A549 (cell line): ENCODE data around the gene PTPRN2. TPM values are rescaled to one million over a fixed set of nuclear protein-coding genes. Genes with fewer than 3 reads are reported as not detected.

Experiments
- ATAC-seq, 2 experiments: fragments of 200-7000 bp in 1 of 2; fragments of >200 bp in 1 of 2; cut with Nextera tagmentation in 1 of 2; cut with Tn5 transposase in 1 of 2; 3 replicates each; pipeline versions ENCODE4 v1.8.0 to v1.9.1; 2018 to 2020; ENCODE audit warnings: mild to moderate bottlenecking in 1 of 2, moderate library complexity in 1 of 2
- CTCF ChIA-PET: fragments of 300-600 bp; sonication (Branson Sonifier 250); formaldehyde crosslinking; extraction: SDS; loops from one replicate; lab custom pipeline; 2021; ENCODE audit warnings: antibody characterized with exemption, inconsistent platforms; lab: Yijun Ruan, JAX
- POLR2A ChIA-PET: fragments of 350-600 bp; formaldehyde crosslinking; extraction: SDS; loops from one replicate; lab custom pipeline; 2021; ENCODE audit warnings: antibody characterized with exemption, inconsistent platforms; lab: Yijun Ruan, JAX
- DNase-seq, 2 experiments: peaks; one replicate each; pipeline versions ENCODE4 v3.0.0 to v3.0.0-alpha.2; 2011 to 2016; ENCODE audit warnings: low read depth in 1 of 2, low spot score in 1 of 2
- FAIRE-seq: peaks from 2 replicates; lab custom pipeline; 2011; peaks lifted over from hg19 to GRCh38; lab: Jason Lieb, UNC
- H3K27ac ChIP-seq, 2 experiments: fragments of >200 bp; sonication (Bioruptor Twin); formaldehyde crosslinking; 3 replicates each; pipeline ENCODE4 v1.5.1; 2016 to 2017
- H3K4me1 ChIP-seq: fragments of >200 bp; sonication (Bioruptor Twin); formaldehyde crosslinking; 3 replicates; pipeline ENCODE4 v1.6.1; 2016
- H3K4me2 ChIP-seq: fragments of >200 bp; sonication (Bioruptor Twin); formaldehyde crosslinking; 3 replicates; pipeline ENCODE4 v1.6.1; 2016
- H3K4me3 ChIP-seq: fragments of >200 bp; sonication (Bioruptor Twin); formaldehyde crosslinking; 3 replicates; pipeline ENCODE4 v1.5.1; 2016
- H3K9me3 ChIP-seq: fragments of >200 bp; sonication (Bioruptor Twin); formaldehyde crosslinking; 3 replicates; pipeline ENCODE4 v1.6.1; 2016
- CBX8 ChIP-seq: fragments of 200-600 bp; sonication (generic); IDR thresholded peaks from 2 replicates; pipeline ENCODE4 v1.6.1; 2016
- CEBPB ChIP-seq, 2 experiments: fragments of >200 bp in 1 of 2; sonication (Bioruptor Twin) in 1 of 2; formaldehyde crosslinking in 1 of 2; IDR thresholded peaks; 2 replicates each; pipeline ENCODE4 v1.6.1; 2012 to 2016
- E2F6 ChIP-seq: IDR thresholded peaks from 2 replicates; pipeline ENCODE4 v1.6.1; 2012; ENCODE audit warnings: low read depth, borderline replicate concordance
- EHF ChIP-seq: fragments of 250-450 bp; sonication (Bioruptor Pico); IDR thresholded peaks from 2 replicates; pipeline ENCODE4 v1.5.0; 2020; ENCODE audit warnings: mild to moderate bottlenecking
- EHMT2 ChIP-seq: fragments of 200-600 bp; sonication (generic); IDR thresholded peaks from 2 replicates; pipeline ENCODE4 v1.6.1; 2016; ENCODE audit warnings: antibody characterized with exemption, low read depth, mild to moderate bottlenecking, moderate library complexity
- ESRRA ChIP-seq: fragments of 150-350 bp; IDR thresholded peaks from 2 replicates; pipeline ENCODE4 v1.6.1; 2014; ENCODE audit warnings: mild to moderate bottlenecking, low read length, borderline replicate concordance
- FOSB ChIP-seq: fragments of 250-450 bp; sonication (Bioruptor Pico); IDR thresholded peaks from 2 replicates; pipeline ENCODE4 v1.5.0; 2020; ENCODE audit warnings: mild to moderate bottlenecking, moderate library complexity
- FOSL2 ChIP-seq, 2 experiments: fragments of 450-650 bp in 1 of 2; fragments of >200 bp in 1 of 2; sonication (Bioruptor Twin) in 1 of 2; formaldehyde crosslinking; IDR thresholded peaks; 2 replicates each; pipeline versions ENCODE4 v1.5.0 to v1.6.1; 2016 to 2020; ENCODE audit warnings: mild to moderate bottlenecking in 1 of 2, moderate library complexity in 1 of 2
- FOXS1 ChIP-seq: fragments of 250-450 bp; sonication (Bioruptor Pico); IDR thresholded peaks from 2 replicates; pipeline ENCODE4 v1.5.0; 2020; ENCODE audit warnings: mild to moderate bottlenecking, moderate library complexity
- GATA3 ChIP-seq: IDR thresholded peaks from 2 replicates; pipeline ENCODE4 v1.6.1; 2012; ENCODE audit warnings: borderline replicate concordance
- HDAC2 ChIP-seq: fragments of 200-600 bp; sonication (generic); IDR thresholded peaks from 2 replicates; pipeline ENCODE4 v1.6.1; 2016
- HEYL ChIP-seq: fragments of 250-450 bp; sonication (Bioruptor Pico); IDR thresholded peaks from 2 replicates; pipeline ENCODE4 v1.8.0; 2021; ENCODE audit warnings: mild to moderate bottlenecking, moderate library complexity
- HOXA7 ChIP-seq: fragments of 250-450 bp; sonication (Bioruptor Pico); IDR thresholded peaks from 2 replicates; pipeline ENCODE4 v1.5.0; 2020; ENCODE audit warnings: mild to moderate bottlenecking, moderate library complexity
- HOXB13 ChIP-seq: fragments of 250-450 bp; sonication (Bioruptor Pico); IDR thresholded peaks from 2 replicates; pipeline ENCODE4 v1.5.0; 2020; ENCODE audit warnings: low read depth, mild to moderate bottlenecking, moderate library complexity
- HOXB5 ChIP-seq: fragments of 250-450 bp; sonication (Bioruptor Pico); IDR thresholded peaks from 2 replicates; pipeline ENCODE4 v1.5.0; 2020; ENCODE audit warnings: mild to moderate bottlenecking, moderate library complexity
- JUN ChIP-seq, 2 experiments: fragments of >200 bp; sonication (Bioruptor Twin); formaldehyde crosslinking; IDR thresholded peaks; 2 replicates in 1 of 2; 3 replicates in 1 of 2; pipeline ENCODE4 v1.6.1; 2016 to 2017
- MAFK ChIP-seq: fragments of 450-650 bp; IDR thresholded peaks from 2 replicates; pipeline ENCODE4 v1.6.1; 2014; ENCODE audit not compliant: partially characterized antibody
- MYC ChIP-seq: IDR thresholded peaks from 2 replicates; pipeline ENCODE4 v1.6.1; 2012; ENCODE audit warnings: mild to moderate bottlenecking, inconsistent platforms, low read length, improper control_type of control experiment, borderline replicate concordance
- NPAS2 ChIP-seq: fragments of 250-450 bp; sonication (Bioruptor Pico); IDR thresholded peaks from 2 replicates; pipeline ENCODE4 v1.8.0; 2022; ENCODE audit warnings: mild to moderate bottlenecking, moderate library complexity, borderline replicate concordance
- PBX3 ChIP-seq: IDR thresholded peaks from 2 replicates; pipeline ENCODE4 v1.6.1; 2012
- PHF8 ChIP-seq: fragments of 200-600 bp; sonication (generic); IDR thresholded peaks from 2 replicates; pipeline ENCODE4 v1.6.1; 2016; ENCODE audit warnings: low read depth, mild to moderate bottlenecking, antibody characterized with exemption, moderate library complexity, borderline replicate concordance
- POLR2A ChIP-seq: IDR thresholded peaks from 2 replicates; pipeline ENCODE4 v1.6.1; 2012; ENCODE audit warnings: mild to moderate bottlenecking, low read length
- POLR2AphosphoS2 ChIP-seq: conservative IDR thresholded peaks from 2 replicates; pipeline ENCODE4 v1.6.1; 2012; ENCODE audit warnings: low read length, improper control_type of control experiment, inconsistent platforms
- RARB ChIP-seq: fragments of 250-450 bp; sonication (Bioruptor Pico); IDR thresholded peaks from 2 replicates; pipeline ENCODE4 v1.8.0; 2021; ENCODE audit warnings: mild to moderate bottlenecking, moderate library complexity
- RCOR1 ChIP-seq: fragments of 150-350 bp; IDR thresholded peaks from 2 replicates; pipeline ENCODE4 v1.6.1; 2014; ENCODE audit warnings: antibody characterized with exemption, low read length, low read depth
- RNF2 ChIP-seq: fragments of 200-600 bp; sonication (generic); IDR thresholded peaks from 2 replicates; pipeline ENCODE4 v1.6.1; 2016; ENCODE audit warnings: low read depth, mild to moderate bottlenecking, antibody characterized with exemption, moderate library complexity, borderline replicate concordance
- SREBF2 ChIP-seq: fragments of 450-650 bp; IDR thresholded peaks from 2 replicates; pipeline ENCODE4 v1.6.1; 2014; ENCODE audit warnings: mild to moderate bottlenecking, moderate library complexity
- TP53 ChIP-seq: fragments of 250-450 bp; sonication (Bioruptor Pico); IDR thresholded peaks from 2 replicates; pipeline ENCODE4 v1.5.0; 2021; ENCODE audit warnings: mild to moderate bottlenecking, moderate library complexity
- ZNF302 ChIP-seq: fragments of 250-450 bp; sonication (Bioruptor Pico); IDR thresholded peaks from 2 replicates; pipeline ENCODE4 v1.9.0; 2021; ENCODE audit warnings: inconsistent platforms, mild to moderate bottlenecking, moderate library complexity
- ZSCAN20 ChIP-seq: fragments of 250-450 bp; sonication (Bioruptor Pico); IDR thresholded peaks from 2 replicates; pipeline ENCODE4 v1.8.0; 2022; ENCODE audit warnings: mild to moderate bottlenecking, moderate library complexity
- WGBS: methylation state at CpG from one replicate; pipeline ENCODE4 v1.1.6; 2017; ENCODE audit errors: missing lambda C conversion rate; 5-methylcytosine and 5-hydroxymethylcytosine counted together
- polyA plus RNA-seq, 4 experiments: library from polyadenylated mRNA; depleted of rRNA in 3 of 4; stranded (reverse); fragments of >200 nt; fragmentation: RNase III in 1 of 4; extraction: RNeasy Plus Mini Kit Qiagen cat#74134 plus additional on column Dnase treatment in 1 of 4; gene quantifications; 2 replicates in 3 of 4; 3 replicates in 1 of 4; pipeline ENCODE4 v1.2.3, GENCODE V29; 2011 to 2017
- TF ChIP-seq, protein P1 (sequence below): fragments of 250-450 bp; sonication (Bioruptor Pico); IDR thresholded peaks from 2 replicates; pipeline ENCODE4 v1.5.0; 2020; ENCODE audit warnings: low read depth, mild to moderate bottlenecking, moderate library complexity

Gene PTPRN2
- polyA plus RNA-seq, 2 of the 4 experiments (the other 2 are of a cell fraction): 0.41 to 1.2 TPM

DNA sequence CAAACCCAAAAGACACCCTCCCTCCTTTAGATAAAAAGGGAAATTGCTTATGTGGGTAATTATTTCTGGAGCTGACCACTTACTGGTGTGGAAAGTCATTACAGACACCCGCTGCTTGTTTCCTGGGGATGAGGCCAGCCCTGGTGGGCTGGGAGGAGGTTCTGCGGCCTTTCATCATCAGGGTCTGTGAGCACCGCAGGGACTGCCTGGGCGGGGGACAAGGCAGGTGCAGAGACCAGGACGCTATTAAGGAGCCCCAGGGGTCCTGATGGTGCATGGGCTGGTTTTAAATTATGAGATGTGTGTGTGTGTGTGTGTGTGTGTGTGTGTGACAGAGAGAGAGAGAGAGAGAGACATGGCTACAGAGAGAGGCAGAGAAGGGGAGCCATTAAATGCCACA, 1079.6 kb downstream of the PTPRN2 start (continued):
- no peak for TF ChIP-seq PHF8
- TF ChIP-seq, protein P1, sequence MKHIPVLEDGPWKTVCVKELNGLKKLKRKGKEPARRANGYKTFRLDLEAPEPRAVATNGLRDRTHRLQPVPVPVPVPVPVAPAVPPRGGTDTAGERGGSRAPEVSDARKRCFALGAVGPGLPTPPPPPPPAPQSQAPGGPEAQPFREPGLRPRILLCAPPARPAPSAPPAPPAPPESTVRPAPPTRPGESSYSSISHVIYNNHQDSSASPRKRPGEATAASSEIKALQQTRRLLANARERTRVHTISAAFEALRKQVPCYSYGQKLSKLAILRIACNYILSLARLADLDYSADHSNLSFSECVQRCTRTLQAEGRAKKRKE (CRISPR knock-in tag): no peak
- no peak for TF ChIP-seq HOXA7 (CRISPR knock-in tag)

DNA sequence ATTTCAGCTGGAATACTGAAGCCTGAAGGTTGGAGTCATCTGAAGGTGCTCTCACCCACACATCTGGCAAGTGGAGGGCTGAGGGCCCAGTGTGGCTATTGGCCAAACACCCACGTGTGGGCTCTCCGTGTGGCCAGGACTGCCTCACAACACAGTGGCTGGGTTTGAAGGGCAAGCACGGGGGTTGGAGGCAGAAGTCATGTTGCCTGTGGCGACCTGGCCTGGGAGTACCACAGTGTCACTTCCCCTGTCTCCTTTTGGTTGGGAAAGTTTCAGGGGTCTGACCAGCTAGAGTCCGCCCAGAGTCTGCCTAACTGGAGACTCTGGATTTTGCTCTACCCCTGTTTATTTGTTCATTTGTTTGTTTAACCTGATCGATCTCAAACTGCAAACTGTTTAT, 1081.4 kb downstream of the PTPRN2 start:
- TF ChIP-seq JUN (IDR thresholded peaks at IDR 0.05) (no peak), TP53 (CRISPR knock-in tag) (no peak), FOXS1 (CRISPR knock-in tag) (no peak), FOSL2 (IDR thresholded peaks at IDR 0.05) (no peak), FOSL2 (CRISPR knock-in tag; IDR thresholded peaks at IDR 0.05) (no peak), GATA3 (no peak), HOXB13 (no peak), SREBF2 (no peak), HDAC2 (no peak), MAFK (no peak), RCOR1 (no peak), ZNF302 (CRISPR knock-in tag) (no peak), NPAS2 (CRISPR knock-in tag) (no peak), MYC (no peak), ZSCAN20 (CRISPR knock-in tag) (no peak), CEBPB (IDR thresholded peaks at IDR 0.05) (no peak), RARB (CRISPR knock-in tag) (no peak), PBX3 (no peak)
- TF ChIP-seq, protein P1 (CRISPR knock-in tag): no peak
- no peak for ATAC-seq
- CTCF ChIA-PET: no interaction called here
- Histone ChIP-seq H3K27ac (no peak overlapping the region), H3K4me2 (no peak overlapping the region), H3K9me3 (peaks cover 16% of the 10 kb centered on the region), H3K4me1 (no peaks in the 10 kb centered on the region), H3K4me3 (no peak overlapping the region)
- FAIRE-seq: no peak
- 21% methylated on average over 6 of the region's 6 CpGs for WGBS
- POLR2A ChIA-PET: no interaction called here
- DNase-seq: no peak

- ATAC-seq (no peak), DNase-seq (no peak), FAIRE-seq (no peak)
- H3K9me3 ChIP-seq: peaks cover 16% of the 10 kb centered on the region
- no peaks in the 10 kb centered on the region for H3K4me1 ChIP-seq
- CTCF ChIA-PET: no interaction called here
- TF ChIP-seq PBX3: no peak
- no peak for TF ChIP-seq EHF (CRISPR knock-in tag)
- TF ChIP-seq RNF2: no peak
- no peak for TF ChIP-seq ZNF302 (CRISPR knock-in tag)
- no peak for TF ChIP-seq ESRRA
- no peak for TF ChIP-seq POLR2AphosphoS2
- TF ChIP-seq RCOR1: no peak
- TF ChIP-seq RARB (CRISPR knock-in tag): no peak
- TF ChIP-seq POLR2A: no peak
- no peak for TF ChIP-seq FOSB (CRISPR knock-in tag)
- TF ChIP-seq CBX8: no peak
- TF ChIP-seq FOSL2 (IDR thresholded peaks at IDR 0.05): no peak
- no peak for TF ChIP-seq FOSL2 (CRISPR knock-in tag; IDR thresholded peaks at IDR 0.05)
- no peak for TF ChIP-seq HOXB5 (CRISPR knock-in tag)
- no peak for TF ChIP-seq EHMT2
- TF ChIP-seq HEYL (CRISPR knock-in tag): no peak
- TF ChIP-seq E2F6: no peak
- TF ChIP-seq CEBPB (IDR thresholded peaks at IDR 0.05): no peak
- H3K27ac ChIP-seq: no peak overlapping the region
- WGBS: 11% methylated on average over 1 of the region's 1 CpG
- POLR2A ChIA-PET: no interaction called here
- H3K4me3 ChIP-seq: no peak overlapping the region
- no peak overlapping the region for H3K4me2 ChIP-seq
Observed at GRCh38 chr7:157505646-157506045, 1082.0 kb downstream of the PTPRN2 start.
